ENCODE measurements around the gene DSP. TPM values are rescaled to one million over a fixed set of nuclear protein-coding genes. Genes with fewer than 3 reads are reported as not detected.

The DSP gene
- total RNA-seq, result 1 to 10 TPM; 3.5 to 6.0 (median 4.7) TPM

- Histone ChIP-seq H3K9me3 (no peaks in the 10 kb centered on the region), H3K4me1 (peaks cover 0 to 37% (median 12%) of the 10 kb centered on the region in 4 donors), H3K27me3 (peaks cover 0 to 93% of the 10 kb centered on the region in 2 donors), H3K36me3 (no peaks in the 10 kb centered on the region), H3K4me3 (peak within 1 kb of the TSS; percentile 37 to 63 (median 58)), H3K27ac (peak within 1 kb of the TSS in 2 of 4 donors; percentile 55 to 83)
- no peak for DNase-seq (ENCODE audit: low spot score in 2 of 2)
- 2% methylated on average over 3 to 59 of the region's 105 CpGs for WGBS, 2 donors
- TF ChIP-seq EP300 (IDR thresholded peaks at IDR 0.05) (no peak), POLR2A (IDR thresholded peaks at IDR 0.05) (no peak), CTCF (IDR thresholded peaks at IDR 0.05) (no peak)
Measured at GRCh38 chr6:7541175-7542064, at the start of gene DSP. TSS of gene DSP (plus strand) at chr6:7541671. CDS start at chr6:7541916, 245 bp downstream.

- no peak for DNase-seq (ENCODE audit: low spot score in 2 of 2)
- no peak overlapping the region for H3K4me3 ChIP-seq
- H3K27me3 ChIP-seq, result no peaks in the 10 kb centered on the region
- H3K27ac ChIP-seq, result no peak overlapping the region
- H3K36me3 ChIP-seq, result no peaks in the 10 kb centered on the region
- H3K4me1 ChIP-seq, result no peaks in the 10 kb centered on the region
- TF ChIP-seq POLR2A (IDR thresholded peaks at IDR 0.05) (no peak), CTCF (IDR thresholded peaks at IDR 0.05) (no peak), EP300 (IDR thresholded peaks at IDR 0.05) (no peak)
- 86 to 88% methylated on average over 2 of the region's 2 CpGs for WGBS, 2 donors
- peaks cover 0 to 8% (median 2%) of the 10 kb centered on the region in 4 donors for H3K9me3 ChIP-seq
Measured at GRCh38 chr6:7493866-7494265, 47.6 kb upstream of the DSP start.

- TF ChIP-seq POLR2A (IDR thresholded peaks at IDR 0.05), result no peak
- no peak for TF ChIP-seq EP300 (IDR thresholded peaks at IDR 0.05)
- no peak for TF ChIP-seq CTCF (IDR thresholded peaks at IDR 0.05)
- no peak for DNase-seq (ENCODE audit: low spot score in 2 of 2)
- 69 to 75% methylated on average over 7 of the region's 7 CpGs for WGBS, 2 donors
- Histone ChIP-seq H3K4me1 (no peaks in the 10 kb centered on the region), H3K27ac (no peak overlapping the region), H3K36me3 (no peaks in the 10 kb centered on the region), H3K27me3 (no peaks in the 10 kb centered on the region), H3K9me3 (peaks cover 0 to 8% (median 2%) of the 10 kb centered on the region in 4 donors), H3K4me3 (no peak overlapping the region)
Measured at GRCh38 chr6:7494638-7495037, 46.8 kb upstream of the DSP start.

GRCh38 chr6:7496266-7496875 lies 45.1 kb upstream of the DSP start:
- H3K27me3 ChIP-seq, result no peaks in the 10 kb centered on the region
- no peak overlapping the region for H3K4me3 ChIP-seq
- peaks cover 0 to 8% (median 2%) of the 10 kb centered on the region in 4 donors for H3K9me3 ChIP-seq
- DNase-seq (ENCODE audit: low spot score in 2 of 2), result no peak
- TF ChIP-seq CTCF (IDR thresholded peaks at IDR 0.05), result no peak
- TF ChIP-seq POLR2A (IDR thresholded peaks at IDR 0.05), result no peak
- no peak for TF ChIP-seq EP300 (IDR thresholded peaks at IDR 0.05)
- H3K4me1 ChIP-seq, result no peaks in the 10 kb centered on the region
- H3K27ac ChIP-seq, result no peak overlapping the region
- 75 to 77% methylated on average over 12 of the region's 12 CpGs for WGBS, 2 donors
- no peaks in the 10 kb centered on the region for H3K36me3 ChIP-seq

GRCh38 chr6:7500752-7501282 lies 40.7 kb upstream of the DSP start:
- H3K27me3 ChIP-seq, result no peaks in the 10 kb centered on the region
- 92 to 93% methylated on average over 10 of the region's 10 CpGs for WGBS, 2 donors
- no peak for TF ChIP-seq CTCF (IDR thresholded peaks at IDR 0.05)
- TF ChIP-seq EP300 (IDR thresholded peaks at IDR 0.05), result no peak
- TF ChIP-seq POLR2A (IDR thresholded peaks at IDR 0.05), result no peak

More at GRCh38 chr6:7500752-7501282, 40.7 kb upstream of the DSP start:
- Histone ChIP-seq H3K27ac (no peak overlapping the region), H3K4me3 (no peak overlapping the region), H3K36me3 (no peaks in the 10 kb centered on the region), H3K9me3 (no peaks in the 10 kb centered on the region), H3K4me1 (no peaks in the 10 kb centered on the region)
- DNase-seq (ENCODE audit: low spot score in 2 of 2), result no peak

Data from tibial nerve (tissue), 4 donors.